ENCODE measurements around the gene E2F2. TPM values are rescaled to one million over a fixed set of nuclear protein-coding genes. Genes with fewer than 3 reads are reported as not detected.

The E2F2 gene
- total RNA-seq, 1 donor from 2014 or later = 7.8 TPM

DNA sequence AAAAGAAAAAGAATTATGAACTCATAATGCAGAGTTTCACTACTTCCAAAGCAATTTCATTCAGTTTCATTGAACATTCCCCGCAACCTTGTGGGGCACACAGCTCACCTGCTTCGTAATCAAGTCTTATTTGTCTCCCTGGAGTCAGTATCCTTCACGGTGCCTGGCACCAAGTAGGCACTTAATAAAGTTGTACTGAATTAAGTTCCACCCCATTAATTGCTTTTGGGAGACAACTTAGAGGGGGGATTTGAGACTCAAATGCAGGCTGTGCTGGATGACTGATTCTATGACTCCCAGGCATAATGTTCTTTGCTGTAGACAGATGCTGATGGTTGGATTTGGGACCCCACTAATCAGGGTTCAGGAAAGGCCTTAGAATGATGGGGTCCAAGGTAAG lies 34.7 kb upstream of the E2F2 start:
- Mint-ChIP-seq H3K9me3 (ENCODE audit: low read depth) (no peaks in the 10 kb centered on the region), H3K36me3 (ENCODE audit: insufficient read depth) (no peaks in the 10 kb centered on the region), H3K4me3 (ENCODE audit: low read depth) (peak overlapping the region; percentile 43), H3K27ac (peak overlapping the region; percentile 100), H3K27me3 (no peaks in the 10 kb centered on the region), H3K4me1 (ENCODE audit: low read depth) (peaks cover 68% of the 10 kb centered on the region)
- TF ChIP-seq, protein P1, sequence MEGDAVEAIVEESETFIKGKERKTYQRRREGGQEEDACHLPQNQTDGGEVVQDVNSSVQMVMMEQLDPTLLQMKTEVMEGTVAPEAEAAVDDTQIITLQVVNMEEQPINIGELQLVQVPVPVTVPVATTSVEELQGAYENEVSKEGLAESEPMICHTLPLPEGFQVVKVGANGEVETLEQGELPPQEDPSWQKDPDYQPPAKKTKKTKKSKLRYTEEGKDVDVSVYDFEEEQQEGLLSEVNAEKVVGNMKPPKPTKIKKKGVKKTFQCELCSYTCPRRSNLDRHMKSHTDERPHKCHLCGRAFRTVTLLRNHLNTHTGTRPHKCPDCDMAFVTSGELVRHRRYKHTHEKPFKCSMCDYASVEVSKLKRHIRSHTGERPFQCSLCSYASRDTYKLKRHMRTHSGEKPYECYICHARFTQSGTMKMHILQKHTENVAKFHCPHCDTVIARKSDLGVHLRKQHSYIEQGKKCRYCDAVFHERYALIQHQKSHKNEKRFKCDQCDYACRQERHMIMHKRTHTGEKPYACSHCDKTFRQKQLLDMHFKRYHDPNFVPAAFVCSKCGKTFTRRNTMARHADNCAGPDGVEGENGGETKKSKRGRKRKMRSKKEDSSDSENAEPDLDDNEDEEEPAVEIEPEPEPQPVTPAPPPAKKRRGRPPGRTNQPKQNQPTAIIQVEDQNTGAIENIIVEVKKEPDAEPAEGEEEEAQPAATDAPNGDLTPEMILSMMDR (IDR thresholded peaks at IDR 0.05; ENCODE audit: unreplicated experiment) = no peak
- DNase-seq (ENCODE audit: low spot score, unreplicated experiment) = no peak

DNA sequence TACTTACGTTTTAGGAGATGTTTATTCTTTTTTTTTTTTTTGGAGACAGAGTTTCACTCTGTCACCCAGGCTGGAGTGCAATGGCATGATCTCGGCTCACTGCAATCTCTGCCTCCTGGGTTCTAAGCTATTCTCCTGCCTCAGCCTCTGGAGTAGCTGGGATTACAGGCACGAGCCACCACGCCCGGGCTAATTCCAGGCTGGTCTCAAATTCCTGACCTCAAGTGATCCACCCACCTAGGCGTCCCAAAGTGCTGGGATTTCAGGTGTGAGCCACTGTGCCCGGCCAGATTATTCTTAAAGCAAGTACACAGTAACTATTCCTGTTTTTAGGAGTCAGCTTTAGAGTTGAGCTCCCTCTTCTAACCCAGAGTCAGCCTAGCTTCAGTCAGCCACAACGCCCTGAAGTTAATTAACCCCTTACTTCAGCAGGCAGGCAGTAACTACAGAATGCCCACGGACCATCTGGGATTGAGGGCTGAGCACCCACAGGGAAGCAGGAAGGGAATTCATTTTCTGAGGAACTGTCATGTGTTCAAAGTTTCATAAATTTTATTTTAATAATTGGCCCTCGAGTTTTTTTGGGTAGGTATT lies 33.6 kb upstream of the E2F2 start:
- H3K36me3 Mint-ChIP-seq (ENCODE audit: insufficient read depth) = no peaks in the 10 kb centered on the region
- peak overlapping the region; percentile 100 for H3K27ac Mint-ChIP-seq
- no peak for DNase-seq (ENCODE audit: low spot score, unreplicated experiment)
- no peak overlapping the region for H3K4me3 Mint-ChIP-seq (ENCODE audit: low read depth)
- peaks cover 72% of the 10 kb centered on the region for H3K4me1 Mint-ChIP-seq (ENCODE audit: low read depth)
- H3K9me3 Mint-ChIP-seq (ENCODE audit: low read depth) = no peaks in the 10 kb centered on the region
- H3K27me3 Mint-ChIP-seq = no peaks in the 10 kb centered on the region
- TF ChIP-seq, protein P1 (IDR thresholded peaks at IDR 0.05; ENCODE audit: unreplicated experiment) = no peak

DNA sequence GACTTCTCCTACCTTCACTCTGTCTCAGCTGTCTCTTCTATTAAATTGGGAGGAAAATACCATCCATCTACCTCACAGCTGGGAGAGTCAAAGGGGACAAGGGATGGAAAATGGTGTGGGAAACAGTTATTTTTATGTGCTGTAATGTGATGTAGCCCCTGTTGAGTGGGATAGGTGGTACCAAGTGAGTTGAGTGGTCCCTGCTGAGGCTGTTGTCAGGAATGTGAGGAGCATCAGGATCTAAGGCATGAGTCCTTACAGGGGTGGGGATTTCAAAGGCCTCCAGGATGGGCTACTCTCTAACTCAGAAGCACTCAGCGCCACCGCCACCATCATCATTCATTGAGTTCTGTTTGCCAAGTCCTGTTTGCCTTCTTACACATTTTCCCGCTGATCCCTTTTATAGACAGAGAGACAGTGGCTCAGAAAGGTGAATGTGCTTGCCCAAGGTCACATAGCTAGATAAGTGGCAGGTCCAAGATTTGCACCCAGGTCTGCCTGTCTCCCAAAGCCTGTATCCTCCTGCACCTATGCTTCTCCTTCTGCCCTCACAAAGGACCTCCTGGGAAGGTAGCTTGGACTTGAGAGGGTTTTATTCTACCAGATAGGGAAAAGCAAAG lies 32.8 kb upstream of the E2F2 start:
- H3K27ac Mint-ChIP-seq = peak overlapping the region; percentile 100
- H3K4me1 Mint-ChIP-seq (ENCODE audit: low read depth) = peaks cover 66% of the 10 kb centered on the region
- no peak for DNase-seq (ENCODE audit: low spot score, unreplicated experiment)
- no peak overlapping the region for H3K4me3 Mint-ChIP-seq (ENCODE audit: low read depth)
- H3K27me3 Mint-ChIP-seq = no peaks in the 10 kb centered on the region
- TF ChIP-seq, protein P1 (IDR thresholded peaks at IDR 0.05; ENCODE audit: unreplicated experiment) = no peak
- H3K9me3 Mint-ChIP-seq (ENCODE audit: low read depth) = no peaks in the 10 kb centered on the region
- H3K36me3 Mint-ChIP-seq (ENCODE audit: insufficient read depth) = no peaks in the 10 kb centered on the region

DNA sequence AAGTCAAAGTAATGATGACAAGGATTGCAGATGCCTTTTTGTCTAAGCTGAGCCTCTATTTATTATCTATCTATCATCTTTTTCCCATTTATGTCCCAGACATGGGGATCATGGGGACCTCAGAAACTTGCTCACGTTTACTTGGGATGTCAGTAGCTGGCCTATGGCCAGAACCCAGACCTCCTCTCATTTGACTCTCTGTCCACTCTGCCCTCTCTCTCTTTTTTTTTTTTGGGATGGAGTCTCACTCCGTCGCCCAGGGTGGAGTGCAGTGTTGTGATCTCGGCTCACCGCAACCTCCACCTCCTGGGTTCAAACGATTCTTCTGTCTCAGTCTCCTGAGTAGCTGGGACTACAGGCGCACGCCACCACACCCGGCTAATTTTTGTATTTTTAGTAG lies 32.0 kb upstream of the E2F2 start:
- H3K4me3 Mint-ChIP-seq (ENCODE audit: low read depth) = no peak overlapping the region
- TF ChIP-seq, protein P1 (IDR thresholded peaks at IDR 0.05; ENCODE audit: unreplicated experiment) = no peak
- peaks cover 61% of the 10 kb centered on the region for H3K4me1 Mint-ChIP-seq (ENCODE audit: low read depth)

DNA sequence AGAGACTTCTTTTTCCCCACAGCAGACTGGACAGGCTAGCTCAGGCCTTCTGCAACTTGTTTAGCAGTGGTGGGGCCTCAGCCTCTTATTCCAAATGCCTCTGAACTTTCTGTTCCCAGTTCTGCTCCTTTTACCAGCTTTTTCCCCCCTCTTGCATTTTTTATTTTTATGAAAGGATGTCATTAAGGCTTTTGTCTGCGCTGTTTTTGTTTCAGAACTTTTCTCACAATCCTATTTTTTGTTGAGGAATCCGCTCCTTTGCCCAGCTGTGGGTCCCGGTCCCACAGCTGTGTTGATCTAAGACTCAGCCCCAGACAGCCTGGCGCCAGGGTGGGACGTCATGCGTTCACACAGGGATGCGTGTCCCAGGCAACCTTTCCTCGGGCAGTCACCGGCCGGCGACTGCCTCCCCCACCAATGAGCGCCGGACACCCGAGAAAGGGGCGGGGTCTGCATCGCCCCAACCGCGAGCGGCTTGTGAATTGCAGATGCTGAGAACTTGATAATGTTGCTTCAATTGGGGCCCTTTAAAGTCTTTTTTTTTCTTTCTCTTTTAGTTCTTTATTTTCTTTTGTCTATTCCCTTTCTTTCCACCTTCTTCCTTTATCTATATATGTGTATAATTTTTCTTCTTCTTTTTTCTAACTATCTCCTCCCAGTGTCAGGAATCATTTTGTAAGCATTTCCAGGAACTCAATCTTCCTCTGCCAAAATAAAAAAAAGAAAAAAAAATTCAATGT lies 31.3 kb upstream of the E2F2 start:
- H3K27ac Mint-ChIP-seq = peak overlapping the region; percentile 100
- peak overlapping the region; percentile 69 for H3K4me3 Mint-ChIP-seq (ENCODE audit: low read depth)
- H3K27me3 Mint-ChIP-seq = no peaks in the 10 kb centered on the region
- H3K36me3 Mint-ChIP-seq (ENCODE audit: insufficient read depth) = peaks cover 10% of the 10 kb centered on the region
- peak; percentile 88 for DNase-seq (ENCODE audit: low spot score, unreplicated experiment)
- H3K9me3 Mint-ChIP-seq (ENCODE audit: low read depth) = no peaks in the 10 kb centered on the region
- H3K4me1 Mint-ChIP-seq (ENCODE audit: low read depth) = peaks cover 63% of the 10 kb centered on the region
- TF ChIP-seq, protein P1 (IDR thresholded peaks at IDR 0.05; ENCODE audit: unreplicated experiment) = no peak

More for the DNA sequence above, 32.0 kb upstream of the E2F2 start:
- Mint-ChIP-seq H3K27ac (peak overlapping the region; percentile 100), H3K9me3 (ENCODE audit: low read depth) (no peaks in the 10 kb centered on the region), H3K27me3 (no peaks in the 10 kb centered on the region), H3K36me3 (ENCODE audit: insufficient read depth) (peaks cover 3% of the 10 kb centered on the region)
- DNase-seq (ENCODE audit: low spot score, unreplicated experiment) = no peak
